ENCODE data around the gene TPK1.
"Not testable (repeated sequence)": the region's sequence is repeated elsewhere in the genome, so short reads cannot be mapped to it uniquely, and the experiment has no call there.

TPK1 gene

DNA sequence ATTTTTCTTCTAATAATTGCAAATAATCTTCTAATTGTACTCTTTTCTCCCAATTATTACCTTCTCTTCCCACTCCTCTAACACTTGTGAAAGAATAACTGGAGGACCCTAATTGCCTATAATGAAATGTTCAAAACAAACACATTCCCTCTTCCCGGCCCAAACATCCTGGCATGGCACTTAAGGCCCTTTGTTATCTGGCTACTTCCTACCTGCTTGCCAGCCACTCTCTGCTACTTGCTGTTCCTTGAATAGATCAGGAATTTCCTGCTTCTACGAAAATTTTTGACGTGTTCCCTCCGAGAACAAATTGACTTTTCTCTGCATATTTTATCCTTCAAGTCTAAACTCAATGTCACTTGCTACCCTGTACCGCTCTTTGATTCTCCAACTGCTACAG, 376.2 kb downstream of the TPK1 start:
- no peak for ATAC-seq

DNA sequence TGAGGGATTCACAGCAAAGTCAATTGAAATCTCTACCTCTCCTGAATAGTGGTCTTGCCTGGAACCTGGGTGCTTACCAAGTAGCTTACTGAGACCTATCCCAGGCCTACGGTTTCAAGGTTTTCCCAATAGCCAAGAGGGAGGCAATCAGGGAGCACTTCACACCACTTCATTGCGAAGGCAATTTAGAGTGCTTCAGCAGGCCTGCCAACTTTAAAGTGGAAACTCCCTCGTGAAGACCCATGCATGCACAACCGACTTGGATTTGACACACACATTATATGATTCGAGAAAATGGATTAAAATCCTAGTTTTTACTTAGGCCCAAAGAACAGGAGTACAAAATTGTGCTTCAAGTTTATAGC, 380.8 kb downstream of the TPK1 start:
- no peak for ATAC-seq

DNA sequence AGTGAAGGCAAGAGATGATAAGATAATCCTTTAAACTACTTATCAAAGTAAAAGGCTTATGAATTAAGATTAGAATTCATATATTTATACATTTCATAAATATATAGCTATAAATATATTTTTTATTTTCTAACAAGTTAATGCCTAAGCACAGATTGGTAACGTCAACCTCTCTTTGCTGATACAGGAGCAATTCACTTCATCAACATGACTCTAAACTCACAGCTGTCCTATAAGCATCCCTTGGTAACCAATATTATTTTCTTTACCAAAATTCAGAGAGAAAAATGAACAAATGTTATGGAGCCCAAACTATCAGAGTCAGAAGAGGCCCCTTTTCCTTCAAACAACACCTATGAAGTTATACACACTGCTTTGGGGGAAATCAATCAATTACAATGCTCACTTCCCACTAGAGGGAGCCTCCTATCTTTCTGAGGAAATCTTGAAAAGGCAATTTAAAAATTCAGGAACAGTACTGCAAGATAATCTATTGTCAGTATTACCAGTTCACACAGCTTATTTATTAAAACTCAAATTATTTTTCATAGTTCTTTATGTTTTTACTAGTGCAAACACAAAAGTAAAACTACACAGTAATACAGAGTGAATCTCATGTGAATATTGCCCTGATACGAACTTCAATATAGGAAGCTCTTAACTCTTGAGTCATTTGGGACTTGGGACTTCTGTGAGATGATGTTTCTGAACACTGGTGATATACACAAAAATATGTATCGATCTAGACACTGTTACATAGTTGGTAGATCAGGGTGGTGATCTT, 381.4 kb downstream of the TPK1 start:
- ATAC-seq, result no peak

DNA sequence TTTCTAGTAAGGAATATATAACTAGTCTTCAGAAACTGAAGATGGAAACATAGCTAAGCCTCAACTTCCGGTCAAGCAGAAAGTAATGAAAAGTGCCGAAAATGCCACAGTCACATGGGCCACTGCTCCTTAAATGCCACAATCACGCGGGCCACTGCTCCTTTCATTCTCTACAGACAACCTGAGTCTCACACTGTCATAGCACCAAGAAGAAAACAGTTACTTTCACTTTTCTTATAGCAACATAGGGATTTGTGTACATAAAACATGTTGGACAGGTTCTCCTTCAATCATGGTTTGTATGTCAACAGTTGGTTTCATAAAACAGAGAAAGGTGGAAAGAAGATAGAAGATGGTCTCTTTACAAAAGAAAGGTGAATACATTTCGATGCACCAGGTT, 383.8 kb downstream of the TPK1 start:
- ATAC-seq, result no peak

DNA sequence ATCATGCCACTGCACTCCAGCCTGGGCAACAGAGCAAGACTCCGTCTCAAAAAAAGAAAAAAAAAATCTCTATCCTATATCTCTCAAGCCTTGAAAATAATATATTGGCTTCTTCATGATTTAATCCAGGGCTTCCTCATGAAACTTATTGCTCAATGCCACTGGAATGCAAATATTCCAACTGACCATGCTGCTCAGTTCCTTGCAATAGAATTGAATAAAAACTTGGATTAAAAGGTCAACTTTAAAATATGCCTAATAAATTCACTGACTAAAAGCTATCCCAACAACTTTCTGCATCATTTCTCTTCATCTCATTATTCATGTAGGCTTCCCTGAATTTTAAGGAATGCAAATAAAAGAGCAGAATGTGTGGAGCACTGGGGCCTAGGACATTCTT, 390.3 kb downstream of the TPK1 start:
- no peak for ATAC-seq

DNA sequence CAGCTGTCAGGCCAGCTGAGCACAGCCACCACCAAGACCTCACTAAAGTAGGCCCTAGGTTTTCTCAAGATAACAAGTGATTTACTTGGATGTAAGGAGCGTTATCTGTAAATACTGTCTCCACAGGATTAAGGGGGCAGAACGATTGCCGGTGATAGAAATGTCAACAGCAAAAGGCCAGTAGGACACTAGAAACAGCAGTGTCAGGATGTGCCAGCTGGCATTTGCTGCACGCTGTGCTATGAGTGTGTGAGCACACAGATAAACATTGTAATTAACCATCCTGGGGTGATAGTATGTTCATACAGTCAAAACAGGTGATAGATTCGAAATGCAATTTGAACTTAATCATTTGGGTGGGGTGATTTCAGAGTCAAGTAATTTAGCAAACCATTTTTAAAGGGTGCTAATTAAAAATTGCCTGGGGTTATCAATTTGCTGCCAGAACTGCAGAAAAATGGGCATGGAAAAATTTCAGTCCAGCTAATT, 396.1 kb downstream of the TPK1 start:
- ATAC-seq, result no peak

DNA sequence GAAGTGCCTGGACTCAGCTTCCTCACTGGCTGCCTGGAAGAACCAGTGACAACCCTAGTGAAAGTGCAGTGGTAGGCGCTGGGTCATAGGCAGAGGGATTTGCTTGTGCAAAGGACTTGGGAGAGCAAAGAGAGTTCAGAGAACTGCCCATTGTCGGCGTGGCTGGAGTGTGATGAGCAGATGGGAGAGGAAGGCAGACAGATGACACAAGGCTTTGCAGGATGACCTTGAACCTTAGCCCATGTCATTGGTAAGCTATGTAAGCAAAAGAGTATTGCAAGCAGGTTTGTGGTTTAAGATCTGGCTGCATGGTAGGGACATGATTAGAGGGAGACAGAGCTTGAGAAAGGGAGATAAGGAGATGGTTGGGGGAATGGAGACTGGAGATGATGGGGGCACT, 397.1 kb downstream of the TPK1 start:
- ATAC-seq, result no peak

DNA sequence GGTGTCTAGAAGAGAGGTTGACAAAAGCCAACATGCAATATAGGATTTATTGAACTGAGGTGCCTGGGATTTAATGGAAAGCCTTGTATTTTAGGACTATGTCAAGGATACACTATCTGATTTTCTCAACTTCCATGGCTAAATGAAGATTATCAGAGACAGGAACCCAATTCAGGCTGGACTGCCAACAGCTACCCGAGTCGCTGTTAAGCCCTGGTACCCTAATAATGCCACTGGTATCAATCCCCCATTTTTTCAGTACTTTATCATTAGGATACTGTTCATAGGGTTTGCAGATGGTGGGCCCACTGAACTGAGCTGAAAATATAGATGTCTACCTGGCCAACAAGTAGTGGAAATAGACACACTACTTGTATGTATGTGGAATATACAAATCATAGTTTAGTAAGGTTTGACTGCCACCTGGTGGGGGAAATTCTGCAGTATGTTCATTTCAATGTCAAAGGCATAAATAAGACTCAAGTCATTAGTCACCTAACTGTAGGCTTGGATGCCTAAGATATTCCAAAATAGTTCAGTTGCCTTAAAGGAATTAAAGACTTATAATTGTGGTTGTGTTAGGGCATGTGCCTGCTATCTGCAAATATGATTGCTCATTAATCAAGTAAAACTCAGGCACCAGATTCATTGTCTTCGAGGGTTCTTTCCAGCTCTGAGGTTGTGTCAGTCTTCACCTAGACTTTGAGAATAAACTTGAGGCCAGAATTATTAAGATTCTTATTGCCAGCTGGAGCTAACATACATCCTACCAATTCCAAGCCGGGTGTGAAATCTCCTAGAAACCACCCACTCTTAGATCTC, 398.3 kb downstream of the TPK1 start:
- ATAC-seq, result peak; percentile 28 to 41

DNA sequence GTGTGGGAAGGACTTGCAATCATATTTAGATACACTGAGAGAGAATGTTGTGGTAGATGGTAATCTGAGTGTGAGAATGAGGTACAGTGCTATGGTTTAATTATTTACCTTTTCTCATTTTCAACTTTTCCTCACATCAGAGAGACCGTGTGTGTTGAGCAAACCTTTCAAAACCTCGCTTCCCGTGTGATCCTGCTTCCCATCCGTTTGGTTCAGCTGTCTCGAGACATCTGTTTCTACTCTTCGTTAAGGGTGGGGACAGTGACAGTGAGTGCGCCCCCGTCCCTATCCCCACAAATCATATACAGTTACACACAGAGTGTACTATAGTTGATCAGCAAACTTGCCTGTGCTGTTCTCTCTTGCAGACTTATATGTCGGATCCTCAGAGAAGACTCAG, 399.4 kb downstream of the TPK1 start:
- no peak for ATAC-seq

DNA sequence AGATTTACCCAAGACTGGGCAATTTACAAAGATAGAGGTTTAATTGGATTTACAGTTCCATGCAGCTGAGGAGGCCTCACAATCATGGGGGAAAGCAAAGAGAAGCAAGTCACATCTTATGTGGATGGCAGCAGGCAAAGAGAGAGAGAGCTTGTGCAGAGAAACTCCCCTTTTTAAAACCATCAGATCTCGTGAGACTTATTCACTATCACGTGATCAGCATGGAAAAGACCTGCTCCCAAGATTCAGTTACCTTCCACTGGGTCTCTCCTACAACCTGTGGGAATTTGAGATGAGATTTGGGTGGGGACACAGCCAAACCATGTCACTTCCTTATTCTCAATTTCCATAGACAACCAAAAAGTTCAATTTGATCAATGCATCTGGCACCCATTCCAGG, 407.4 kb downstream of the TPK1 start:
- no peak for ATAC-seq

DNA sequence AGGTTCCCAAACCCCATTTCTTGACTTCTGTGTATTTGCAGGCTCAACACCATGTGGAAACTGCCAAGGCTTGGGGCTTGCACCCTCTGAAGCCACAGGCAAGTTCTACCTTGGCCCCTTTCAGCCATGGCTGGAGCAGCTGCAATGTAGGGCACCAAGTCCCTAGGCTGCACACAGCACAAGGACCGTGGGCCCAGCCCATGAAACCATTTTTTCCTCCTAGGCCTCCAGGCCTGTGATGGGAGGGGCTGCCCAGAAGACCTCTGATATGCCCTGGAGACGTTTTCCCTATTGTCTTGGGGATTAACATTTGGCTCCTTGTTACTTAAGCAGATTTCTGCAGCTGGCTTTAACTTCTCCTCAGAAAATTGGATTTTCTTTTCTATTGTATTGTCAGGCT, 408.3 kb downstream of the TPK1 start:
- ATAC-seq, result not testable (repeated sequence)

DNA sequence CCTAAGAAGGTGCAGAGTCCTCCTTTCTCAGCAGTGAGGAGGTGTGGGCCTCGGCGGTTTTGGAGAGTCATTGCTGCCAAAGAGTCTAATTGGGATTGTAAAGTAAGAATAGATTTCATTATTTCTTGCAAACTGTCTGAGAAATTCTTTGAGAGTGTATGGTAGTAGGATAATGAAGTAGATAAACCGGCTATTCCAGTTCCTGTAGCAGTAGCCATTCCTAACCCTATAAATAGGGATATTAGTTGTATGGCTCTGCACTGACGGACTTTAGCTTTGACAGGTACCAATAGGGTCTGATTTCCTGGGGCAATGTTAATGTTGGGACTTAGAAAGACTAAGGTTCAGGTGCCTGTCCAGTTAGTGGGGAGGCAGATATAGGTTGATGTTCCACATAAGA, 416.9 kb downstream of the TPK1 start:
- ATAC-seq, result not testable (repeated sequence)

DNA sequence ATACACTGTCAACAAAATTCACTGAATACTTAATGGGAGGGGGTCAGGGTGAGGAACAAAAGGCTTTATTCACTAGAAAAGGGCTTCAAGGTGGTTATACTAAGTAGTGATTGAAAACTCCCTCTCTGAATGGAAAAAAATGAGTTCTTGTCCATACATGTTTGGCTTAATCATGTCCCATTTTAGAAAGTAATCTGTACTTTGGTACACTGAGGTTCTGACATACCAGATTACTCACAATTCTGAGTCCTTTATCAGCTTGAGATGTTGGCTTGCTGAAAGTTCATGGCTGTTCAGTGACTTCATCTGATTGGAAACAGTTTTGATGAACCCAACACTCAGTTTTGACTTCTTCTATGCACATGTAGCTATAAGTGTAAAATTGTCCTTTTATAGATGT, 419.5 kb downstream of the TPK1 start:
- ATAC-seq, result no peak

DNA sequence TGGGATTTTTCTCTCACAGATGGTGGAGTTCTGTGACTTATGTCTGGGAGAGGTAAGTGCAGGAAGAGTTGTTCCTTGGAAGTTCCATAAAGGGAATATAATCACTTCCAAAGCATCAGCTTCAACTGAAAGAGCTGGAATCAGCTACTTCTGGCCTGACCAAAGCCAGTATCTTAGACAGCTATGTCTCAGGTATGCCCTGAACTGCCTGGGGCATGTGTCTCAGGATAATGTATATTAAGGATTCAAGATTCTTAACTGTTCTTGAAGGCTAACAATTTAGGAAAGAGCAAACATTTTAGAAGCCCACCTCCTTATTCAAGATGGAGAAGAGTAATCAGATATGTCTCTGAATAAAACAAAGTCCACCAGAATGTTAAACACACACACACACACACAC, 420.0 kb downstream of the TPK1 start:
- ATAC-seq, result no peak

DNA sequence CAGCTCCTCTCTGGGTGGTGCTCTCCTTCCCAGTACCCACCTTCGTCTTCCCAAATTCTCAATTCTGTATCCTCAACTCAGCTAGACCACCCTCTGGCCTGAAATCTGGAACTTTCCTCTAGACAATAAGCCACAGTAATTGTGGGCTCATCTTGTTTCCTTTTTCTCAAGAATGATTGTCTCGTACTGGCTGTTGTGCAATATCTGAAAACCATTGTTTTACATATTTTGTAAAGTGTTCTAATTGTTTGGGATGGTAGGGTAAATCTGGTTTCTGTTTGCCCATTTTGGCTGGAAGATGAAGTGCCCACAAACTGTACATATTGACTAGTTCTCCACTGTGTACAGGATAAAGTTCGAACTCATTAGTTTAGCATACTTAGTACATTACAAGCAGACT, 421.0 kb downstream of the TPK1 start:
- ATAC-seq, result no peak

DNA sequence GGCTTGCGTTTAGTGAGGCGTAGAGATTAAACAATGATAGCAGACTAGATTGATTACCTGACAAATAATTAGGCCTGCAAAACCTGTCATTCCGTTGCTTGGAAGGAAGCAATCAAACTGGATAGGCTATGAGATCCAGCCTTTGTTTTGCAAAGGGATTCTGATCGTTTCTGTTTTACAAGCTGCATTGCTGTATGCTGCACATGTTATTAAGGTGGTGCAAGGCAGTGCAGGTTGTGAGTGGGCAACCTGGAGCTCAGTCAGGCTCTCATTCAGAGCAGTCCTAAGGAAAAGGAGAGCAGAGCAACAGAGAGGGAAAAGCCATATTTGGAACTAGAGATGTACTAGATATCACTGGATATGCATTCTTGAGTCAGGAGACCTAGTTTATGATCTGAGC, 425.4 kb downstream of the TPK1 start:
- ATAC-seq, result no peak

DNA sequence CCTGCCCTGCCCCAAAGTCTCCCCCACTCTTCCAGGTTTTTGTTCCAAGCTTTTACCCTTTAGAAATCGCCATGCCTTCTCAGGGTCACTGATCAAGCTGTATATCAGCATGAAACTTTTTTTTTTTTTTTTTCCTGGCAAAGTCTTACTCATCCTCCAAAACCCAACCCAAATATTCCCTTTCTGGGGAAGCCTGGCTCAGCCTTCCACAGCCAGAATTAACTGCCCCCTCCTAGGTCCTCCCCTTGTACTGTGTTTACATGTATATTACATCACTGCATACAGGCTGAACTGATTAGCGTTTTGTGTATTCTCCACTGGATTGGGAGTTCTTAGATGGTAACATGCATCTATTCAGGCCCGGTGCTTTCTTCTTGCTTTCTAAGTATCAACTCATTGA, 427.7 kb downstream of the TPK1 start:
- no peak for ATAC-seq

DNA sequence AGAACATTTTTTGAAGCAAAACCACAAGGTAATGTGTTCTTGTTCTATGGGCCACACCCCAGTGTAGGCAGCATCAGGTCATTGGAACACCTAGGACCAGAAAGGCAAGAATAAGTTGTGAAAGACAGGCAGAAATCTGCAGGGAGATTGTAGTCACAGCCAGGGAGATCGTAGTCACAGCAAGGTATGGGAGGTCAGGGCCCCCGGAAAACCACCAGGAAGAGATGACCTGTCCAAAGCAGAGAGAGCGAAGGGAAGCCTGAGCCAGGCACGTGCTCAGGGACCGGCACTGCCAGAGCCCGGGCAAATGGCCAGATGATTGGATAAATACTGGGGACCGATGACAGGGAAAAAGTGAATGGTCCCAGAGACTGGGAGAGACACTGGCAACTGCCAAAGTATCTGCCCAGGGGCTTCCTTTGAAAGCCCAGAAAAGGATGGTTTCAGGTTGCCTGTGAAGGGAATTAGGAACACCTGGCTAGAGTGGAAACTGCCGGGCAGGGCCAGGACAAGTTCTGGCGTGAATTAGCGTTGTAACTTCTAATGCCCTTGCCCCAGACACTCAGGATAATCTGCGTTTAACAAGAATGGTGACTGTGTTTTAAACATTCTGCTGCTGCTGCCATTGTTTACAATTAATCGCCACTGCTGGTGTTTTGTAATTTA, 428.5 kb downstream of the TPK1 start:
- no peak for ATAC-seq

DNA sequence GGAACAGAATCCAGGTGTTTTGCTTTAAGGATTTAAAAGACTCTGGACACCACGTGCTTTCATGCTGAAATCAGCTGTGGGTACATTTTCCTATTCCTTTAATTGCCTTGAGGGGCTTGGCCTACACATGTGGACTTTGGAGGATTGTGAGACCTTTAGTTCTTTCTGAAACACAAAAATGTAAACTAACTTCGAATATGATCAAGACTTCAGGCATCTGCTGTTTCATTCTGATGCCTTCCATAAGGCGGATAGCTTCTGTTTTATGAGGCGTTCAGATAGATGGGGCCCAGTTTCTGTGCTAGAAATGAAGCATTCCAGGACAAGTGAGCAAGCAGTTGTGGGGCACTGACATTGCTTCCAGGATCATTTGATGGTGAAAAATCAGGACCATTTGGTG, 430.9 kb downstream of the TPK1 start:
- ATAC-seq, result no peak

DNA sequence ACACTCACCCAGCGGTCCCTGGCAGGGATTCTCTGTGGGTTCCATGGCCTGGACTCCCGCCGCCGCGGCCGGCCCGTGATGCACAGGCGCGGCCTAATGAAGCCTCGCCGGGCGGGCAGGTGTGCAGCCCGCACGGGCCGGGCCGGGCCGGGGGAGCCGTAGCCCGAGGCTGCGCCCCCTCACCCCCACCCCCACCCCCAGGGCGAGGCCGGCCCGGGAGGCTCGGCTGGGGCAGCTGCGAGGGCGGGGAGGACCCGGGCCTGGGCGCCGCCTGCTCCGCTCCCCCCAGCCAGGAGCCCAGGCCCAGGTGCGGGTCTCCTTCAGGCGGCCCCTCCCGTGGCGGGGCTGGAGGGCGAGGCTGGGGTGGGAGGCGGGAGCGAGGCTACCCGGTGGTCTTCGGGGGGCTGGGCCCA, 432.2 kb downstream of the TPK1 start, which contains the start of gene NOBOX:
NOBOX (minus strand) TSS at position 45 of the 413 bp plus-strand sequence.
- ATAC-seq, result no peak

DNA sequence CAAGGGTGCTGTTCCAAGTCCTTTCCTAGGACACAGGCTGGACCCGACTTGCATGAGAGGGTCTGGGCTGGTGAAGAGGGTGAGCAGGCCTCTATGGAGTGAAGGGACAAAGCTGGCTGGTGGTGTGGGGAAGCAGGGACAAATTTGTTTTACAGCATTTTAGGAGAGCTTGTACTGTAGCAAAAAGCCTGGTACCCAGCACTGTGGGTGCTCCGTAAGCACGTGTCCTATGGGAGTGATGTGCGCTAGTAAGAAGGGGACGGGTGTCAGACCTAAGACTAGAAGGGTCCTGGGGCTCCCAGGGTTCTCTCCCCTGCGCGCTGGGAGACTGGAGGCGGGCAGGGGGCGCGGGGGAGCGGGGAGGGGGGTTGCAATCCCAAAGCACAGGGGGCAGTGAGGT, 432.8 kb downstream of the TPK1 start:
- no peak for ATAC-seq

Data from activated CD4-positive, CD25-positive, alpha-beta regulatory T cell treated with anti-CD3 and anti-CD28 coated beads, Interleukin-2, amount 50 U/mL, for 24 hours (primary cell).